ENCODE results near the gene TMEM234. TPM values are rescaled to one million over a fixed set of nuclear protein-coding genes. Genes with fewer than 3 reads are reported as not detected.

The TMEM234 gene
- total and polyA plus RNA-seq, 2 of the 13 experiments (the other 11 are each of a cell fraction or from before 2014, with no cell fraction given) = 6.1 to 9.0 TPM

DNA sequence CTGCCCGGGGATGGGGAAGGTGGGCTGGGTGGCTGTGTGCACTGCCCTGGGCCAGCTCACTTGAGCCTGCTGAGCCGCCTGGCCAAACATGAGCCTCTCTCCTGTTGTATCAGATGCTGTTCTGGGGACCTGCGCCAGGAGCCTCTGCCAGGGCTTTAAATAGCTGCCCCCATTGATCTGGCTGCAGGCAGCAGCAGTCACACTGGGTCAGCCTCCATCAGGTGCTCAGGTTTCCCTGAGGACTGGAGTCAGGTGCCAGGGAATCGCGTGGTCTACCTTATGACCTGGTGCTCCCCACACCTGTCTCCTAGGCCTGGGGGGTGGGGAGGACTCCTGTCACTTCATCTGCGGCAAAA, 22.5 kb downstream of the TMEM234 start:
- H2AFZ ChIP-seq (ENCODE audit: low read length) = no peak overlapping the region
- no peak overlapping the region for H3K27ac ChIP-seq (ENCODE audit: extremely low read length, insufficient read depth, low read length)
- H3K9ac ChIP-seq (ENCODE audit: insufficient read depth, low read depth, low read length) = no peak overlapping the region
- 100% methylated on average over 1 of the region's 6 CpGs for WGBS (ENCODE audit: low lambda C conversion rate)
- intact Hi-C loops (cut with micrococcal nuclease; ENCODE audit: unreplicated experiment) = no loop called here
- H3K36me3 ChIP-seq (replicated peaks in 1 of 2; ENCODE audit: control insufficient read depth in 1 of 2, insufficient read depth in 2 of 2, low read length in 2 of 2) = peaks cover 13 to 26% of the 10 kb centered on the region in 2 experiments
- DNase-seq (ENCODE audit: low spot score) = no peak
- H3K79me2 ChIP-seq (ENCODE audit: insufficient read depth, low read length) = no peaks in the 10 kb centered on the region
- H3K4me3 ChIP-seq (replicated peaks in 1 of 3; ENCODE audit: insufficient read depth in 1 of 3, low read depth in 2 of 3, low read length in 3 of 3) = peak overlapping the region in 1 of 3 experiments; percentile 72; a peak in 1 of 6 replicates
- in situ Hi-C loops (cut with HindIII; ENCODE audit: extremely low pct_ligation_motif_present, low pct_unique_long_range_greater_than_20kb) = no loop called here
- H4K20me1 ChIP-seq (ENCODE audit: insufficient read depth, low read length) = no peaks in the 10 kb centered on the region
- FAIRE-seq = no peak
- H3K27me3 ChIP-seq (ENCODE audit: control insufficient read depth in 1 of 2, insufficient read depth in 2 of 2, low read length in 2 of 2) = no peaks in the 10 kb centered on the region
- H3K9me3 ChIP-seq (ENCODE audit: low read length) = no peaks in the 10 kb centered on the region
- ChIA-PET POLR2A (interaction anchor here (0.6 to 4.8 kb wide), 8 partner anchors 16 to 195 kb away, joined by 3 to 38 read pairs (median 4); partner anchors contain the start of genes BSDC1, TMEM39B and TXLNA), CTCF (ENCODE audit: low intra/inter-chr PET ratio, low total read pairs) (no interaction called here)
- peak overlapping the region; percentile 96; the same call in 1 of the 2 replicates for H3K4me2 ChIP-seq (ENCODE audit: low read depth, low read length)
- H3K4me1 ChIP-seq (ENCODE audit: insufficient read depth, low read length) = peaks cover 20% of the 10 kb centered on the region
- BruUV-seq (replicated peaks) = no TSS peak
- peak; percentile 2; the same call in 2 of the 3 replicates for ATAC-seq
- no peak for TF ChIP-seq MEIS2 (CRISPR knock-in tag; IDR thresholded peaks at IDR 0.05)
- no peak for TF ChIP-seq GABPA (IDR thresholded peaks at IDR 0.05; ENCODE audit: low read depth, low read length)
- no peak for TF ChIP-seq GABPA (CRISPR knock-in tag; IDR thresholded peaks at IDR 0.05; ENCODE audit: low read depth)
- TF ChIP-seq ELF3 (CRISPR knock-in tag; IDR thresholded peaks at IDR 0.05) = no peak
- no peak for TF ChIP-seq HOXD1 (CRISPR knock-in tag; IDR thresholded peaks at IDR 0.05)
- TF ChIP-seq XBP1 (CRISPR knock-in tag; IDR thresholded peaks at IDR 0.05) = no peak
- TF ChIP-seq, protein P1, sequence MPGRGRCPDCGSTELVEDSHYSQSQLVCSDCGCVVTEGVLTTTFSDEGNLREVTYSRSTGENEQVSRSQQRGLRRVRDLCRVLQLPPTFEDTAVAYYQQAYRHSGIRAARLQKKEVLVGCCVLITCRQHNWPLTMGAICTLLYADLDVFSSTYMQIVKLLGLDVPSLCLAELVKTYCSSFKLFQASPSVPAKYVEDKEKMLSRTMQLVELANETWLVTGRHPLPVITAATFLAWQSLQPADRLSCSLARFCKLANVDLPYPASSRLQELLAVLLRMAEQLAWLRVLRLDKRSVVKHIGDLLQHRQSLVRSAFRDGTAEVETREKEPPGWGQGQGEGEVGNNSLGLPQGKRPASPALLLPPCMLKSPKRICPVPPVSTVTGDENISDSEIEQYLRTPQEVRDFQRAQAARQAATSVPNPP (CRISPR knock-in tag; IDR thresholded peaks at IDR 0.05) = no peak
- 0 out of 2 replicates have a peak, but pooled peaks have one; percentile 26 for TF ChIP-seq ZNF768 (CRISPR knock-in tag; IDR thresholded peaks at IDR 0.05)
- TF ChIP-seq MBD4 (IDR thresholded peaks at IDR 0.05; ENCODE audit: borderline replicate concordance, low read length) = no peak
- no peak for TF ChIP-seq ZNF564 (CRISPR knock-in tag; IDR thresholded peaks at IDR 0.05)
- TF ChIP-seq, protein P2, sequence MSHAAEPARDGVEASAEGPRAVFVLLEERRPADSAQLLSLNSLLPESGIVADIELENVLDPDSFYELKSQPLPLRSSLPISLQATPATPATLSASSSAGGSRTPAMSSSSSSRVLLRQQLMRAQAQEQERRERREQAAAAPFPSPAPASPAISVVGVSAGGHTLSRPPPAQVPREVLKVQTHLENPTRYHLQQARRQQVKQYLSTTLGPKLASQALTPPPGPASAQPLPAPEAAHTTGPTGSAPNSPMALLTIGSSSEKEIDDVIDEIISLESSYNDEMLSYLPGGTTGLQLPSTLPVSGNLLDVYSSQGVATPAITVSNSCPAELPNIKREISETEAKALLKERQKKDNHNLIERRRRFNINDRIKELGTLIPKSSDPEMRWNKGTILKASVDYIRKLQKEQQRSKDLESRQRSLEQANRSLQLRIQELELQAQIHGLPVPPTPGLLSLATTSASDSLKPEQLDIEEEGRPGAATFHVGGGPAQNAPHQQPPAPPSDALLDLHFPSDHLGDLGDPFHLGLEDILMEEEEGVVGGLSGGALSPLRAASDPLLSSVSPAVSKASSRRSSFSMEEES (CRISPR knock-in tag; IDR thresholded peaks at IDR 0.05) = no peak
- TF ChIP-seq ZNF20 (CRISPR knock-in tag; IDR thresholded peaks at IDR 0.05) = no peak
- TF ChIP-seq SATB2 (CRISPR knock-in tag; IDR thresholded peaks at IDR 0.05) = no peak
- no peak for TF ChIP-seq KAT2B (IDR thresholded peaks at IDR 0.05; ENCODE audit: borderline replicate concordance, low read depth, low read length)
- TF ChIP-seq, protein P3, sequence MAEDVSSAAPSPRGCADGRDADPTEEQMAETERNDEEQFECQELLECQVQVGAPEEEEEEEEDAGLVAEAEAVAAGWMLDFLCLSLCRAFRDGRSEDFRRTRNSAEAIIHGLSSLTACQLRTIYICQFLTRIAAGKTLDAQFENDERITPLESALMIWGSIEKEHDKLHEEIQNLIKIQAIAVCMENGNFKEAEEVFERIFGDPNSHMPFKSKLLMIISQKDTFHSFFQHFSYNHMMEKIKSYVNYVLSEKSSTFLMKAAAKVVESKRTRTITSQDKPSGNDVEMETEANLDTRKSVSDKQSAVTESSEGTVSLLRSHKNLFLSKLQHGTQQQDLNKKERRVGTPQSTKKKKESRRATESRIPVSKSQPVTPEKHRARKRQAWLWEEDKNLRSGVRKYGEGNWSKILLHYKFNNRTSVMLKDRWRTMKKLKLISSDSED (CRISPR knock-in tag; IDR thresholded peaks at IDR 0.05) = no peak
- no peak for TF ChIP-seq ZNF678 (CRISPR knock-in tag; IDR thresholded peaks at IDR 0.05)
- no peak for TF ChIP-seq KDM6A (CRISPR knock-in tag; IDR thresholded peaks at IDR 0.05; ENCODE audit: low read depth)
- no peak for TF ChIP-seq ZNF577 (CRISPR knock-in tag; IDR thresholded peaks at IDR 0.05; ENCODE audit: borderline replicate concordance, low read depth)
- TF ChIP-seq ZFP82 (CRISPR knock-in tag; IDR thresholded peaks at IDR 0.05; ENCODE audit: borderline replicate concordance) = no peak
- TF ChIP-seq KLF13 (CRISPR knock-in tag; IDR thresholded peaks at IDR 0.05) = no peak
- TF ChIP-seq GABPB1 (CRISPR knock-in tag; IDR thresholded peaks at IDR 0.05) = no peak
- TF ChIP-seq, protein P4, sequence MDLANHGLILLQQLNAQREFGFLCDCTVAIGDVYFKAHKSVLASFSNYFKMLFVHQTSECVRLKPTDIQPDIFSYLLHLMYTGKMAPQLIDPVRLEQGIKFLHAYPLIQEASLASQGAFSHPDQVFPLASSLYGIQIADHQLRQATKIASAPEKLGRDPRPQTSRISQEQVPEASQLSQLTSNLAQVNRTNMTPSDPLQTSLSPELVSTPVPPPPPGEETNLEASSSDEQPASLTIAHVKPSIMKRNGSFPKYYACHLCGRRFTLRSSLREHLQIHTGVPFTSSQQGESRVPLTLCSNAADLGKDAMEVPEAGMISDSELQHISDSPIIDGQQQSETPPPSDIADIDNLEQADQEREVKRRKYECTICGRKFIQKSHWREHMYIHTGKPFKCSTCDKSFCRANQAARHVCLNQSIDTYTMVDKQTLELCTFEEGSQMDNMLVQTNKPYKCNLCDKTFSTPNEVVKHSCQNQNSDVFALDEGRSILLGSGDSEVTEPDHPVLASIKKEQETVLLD (CRISPR knock-in tag; IDR thresholded peaks at IDR 0.05; ENCODE audit: low read depth) = no peak
- TF ChIP-seq AGO2 (optimal IDR thresholded peaks at IDR 0.05; ENCODE audit: low read depth, low read length) = peak; percentile 59
- no peak for TF ChIP-seq ZNF567 (CRISPR knock-in tag; IDR thresholded peaks at IDR 0.05; ENCODE audit: borderline replicate concordance)
